Stomach smooth muscle (tissue), 2 donors: ENCODE results near the gene PSIP1.
"Not testable (repeated sequence)": the region's sequence is repeated elsewhere in the genome, so short reads cannot be mapped to it uniquely, and the experiment has no call there.

Experiments used
- H3K27ac ChIP-seq: one replicate; pipeline ENCODE4 v1.7.0; 2013; ENCODE audit warnings: mild to moderate bottlenecking, low read length, inconsistent platforms
- H3K27me3 ChIP-seq, 2 donors: one replicate each; pipeline ENCODE4 v1.7.0; 2013; ENCODE audit warnings: low read length in 2 of 2; ENCODE audit not compliant: insufficient read depth in 2 of 2, control insufficient read depth in 1 of 2
- H3K36me3 ChIP-seq, 2 donors: one replicate each; pipeline ENCODE4 v1.7.0; 2013; ENCODE audit warnings: low read length in 2 of 2; ENCODE audit not compliant: control insufficient read depth in 2 of 2, insufficient read depth in 2 of 2
- H3K4me1 ChIP-seq: one replicate; pipeline ENCODE4 v1.7.0; 2013; ENCODE audit warnings: low read length; ENCODE audit not compliant: control insufficient read depth, insufficient read depth
- H3K4me3 ChIP-seq, 2 donors: one replicate each; pipeline ENCODE4 v1.7.0; 2013; ENCODE audit warnings: low read length in 2 of 2
- H3K9ac ChIP-seq, 2 donors: one replicate each; pipeline ENCODE4 v1.7.0; 2013; ENCODE audit warnings: low read length in 2 of 2, mild to moderate bottlenecking in 1 of 2
- H3K9me3 ChIP-seq, 2 donors: one replicate each; pipeline ENCODE4 v1.7.0; 2013; ENCODE audit warnings: low read length in 2 of 2; ENCODE audit not compliant: control insufficient read depth in 2 of 2
- donor health status: healthy.
- donor health status: Pancreatic carcinoma.

Gene PSIP1

GRCh38 chr9:15433191-15433590 is 77.6 kb downstream of the PSIP1 start:
- H3K4me1 ChIP-seq = no peaks in the 10 kb centered on the region
- H3K27ac ChIP-seq = no peak overlapping the region
- H3K36me3 ChIP-seq = peaks cover 0 to 10% of the 10 kb centered on the region in 2 donors

GRCh38 chr9:15430920-15431844 is 79.6 kb downstream of the PSIP1 start:
- H3K9ac ChIP-seq = no peak overlapping the region
- peaks cover 1 to 12% of the 10 kb centered on the region in 2 donors for H3K36me3 ChIP-seq
- H3K9me3 ChIP-seq = no peaks in the 10 kb centered on the region
- no peak overlapping the region for H3K4me3 ChIP-seq
- no peaks in the 10 kb centered on the region for H3K4me1 ChIP-seq
- no peaks in the 10 kb centered on the region for H3K27me3 ChIP-seq
- H3K27ac ChIP-seq = no peak overlapping the region

More at GRCh38 chr9:15433191-15433590, 77.6 kb downstream of the PSIP1 start:
- Histone ChIP-seq H3K27me3 (no peaks in the 10 kb centered on the region), H3K9me3 (no peaks in the 10 kb centered on the region), H3K4me3 (no peak overlapping the region), H3K9ac (no peak overlapping the region)

DNA sequence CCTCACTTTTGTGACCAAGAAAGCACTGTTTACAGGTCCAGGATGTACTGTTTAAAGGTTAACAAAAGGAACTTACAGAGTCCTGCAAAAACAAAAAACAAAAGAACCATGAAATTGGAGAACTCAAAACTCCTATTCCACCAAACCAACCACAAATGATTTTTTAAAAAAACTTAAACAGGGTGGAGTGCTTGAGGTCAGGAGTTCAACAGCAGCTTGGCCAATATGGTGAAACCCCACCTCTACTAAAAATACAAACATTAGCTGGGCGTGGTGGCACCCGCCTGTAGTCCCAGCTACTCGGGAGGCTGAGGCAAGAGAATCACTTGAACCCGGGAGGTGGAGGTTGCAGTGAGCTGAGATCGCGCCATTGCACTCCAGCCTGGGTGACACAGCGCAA is 83.1 kb downstream of the PSIP1 start:
- H3K4me1 ChIP-seq, H3K4me3 ChIP-seq, H3K9ac ChIP-seq, H3K27ac ChIP-seq, H3K9me3 ChIP-seq, H3K27me3 ChIP-seq: not testable (repeated sequence)
- peaks cover 9 to 13% of the 10 kb centered on the region in 2 donors for H3K36me3 ChIP-seq

DNA sequence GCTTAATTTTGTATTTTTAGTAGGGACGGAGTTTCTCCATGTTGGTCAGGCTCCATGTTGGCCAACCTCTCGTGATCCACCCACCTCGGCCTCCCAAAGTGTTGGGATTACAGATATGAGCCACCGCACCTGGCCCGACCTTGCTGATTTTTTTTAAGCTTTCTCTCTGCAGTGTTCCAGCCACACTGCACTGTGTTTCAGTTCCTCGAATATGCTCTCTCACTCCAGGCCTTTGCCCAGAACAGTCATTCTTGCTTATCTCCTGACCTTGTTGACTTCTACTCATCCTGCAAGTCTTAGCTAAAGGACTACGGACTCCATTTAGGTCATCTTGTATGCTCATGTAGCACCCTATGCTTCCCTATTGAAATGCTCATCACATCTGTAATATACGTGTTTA is 84.8 kb downstream of the PSIP1 start:
- no peaks in the 10 kb centered on the region for H3K27me3 ChIP-seq
- no peaks in the 10 kb centered on the region for H3K9me3 ChIP-seq
- no peak overlapping the region for H3K9ac ChIP-seq
- peaks cover 9% of the 10 kb centered on the region for H3K4me1 ChIP-seq
- H3K4me3 ChIP-seq = no peak overlapping the region
- no peak overlapping the region for H3K27ac ChIP-seq
- peaks cover 9 to 13% of the 10 kb centered on the region in 2 donors for H3K36me3 ChIP-seq

DNA sequence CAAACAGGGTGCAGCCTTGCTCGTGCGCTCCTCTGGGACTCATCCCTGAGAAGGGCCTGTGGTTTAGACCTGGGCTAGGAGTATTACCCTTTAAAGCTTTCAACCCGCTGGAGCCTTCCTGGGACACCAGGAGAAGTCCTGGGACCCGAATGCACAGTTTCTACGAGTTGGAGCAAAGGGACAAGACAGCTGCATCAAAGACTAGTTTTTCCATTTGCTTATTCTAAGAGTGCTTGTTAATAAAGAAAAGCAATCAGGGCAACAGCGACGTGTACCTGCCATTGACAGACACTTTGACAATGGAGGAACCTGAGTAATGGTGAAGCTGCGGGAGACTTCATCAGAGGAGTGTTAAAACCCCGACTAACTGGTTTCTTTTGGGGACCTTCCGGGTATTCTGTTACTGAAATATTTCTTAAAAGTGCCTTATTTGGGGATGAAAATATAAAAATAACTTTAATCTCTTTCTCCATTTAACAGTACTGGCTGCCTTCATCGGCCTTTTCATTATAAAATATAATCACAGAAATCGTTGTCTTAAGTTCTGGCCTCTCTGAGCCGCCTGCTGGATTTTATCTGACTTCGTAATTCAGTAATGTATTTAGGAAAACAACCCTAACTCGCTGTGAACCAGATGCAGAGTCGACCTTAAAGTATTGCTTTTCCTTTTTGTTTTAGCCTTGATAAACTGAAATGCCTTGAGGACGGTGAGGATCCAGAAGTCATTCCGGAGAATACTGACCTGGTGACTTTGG is 87.4 kb downstream of the PSIP1 start:
- Histone ChIP-seq H3K9me3 (no peaks in the 10 kb centered on the region), H3K36me3 (peaks cover 9 to 13% of the 10 kb centered on the region in 2 donors), H3K9ac (peak overlapping the region; percentile 88 to 97), H3K4me1 (peaks cover 9% of the 10 kb centered on the region), H3K27me3 (no peaks in the 10 kb centered on the region), H3K27ac (no peak overlapping the region), H3K4me3 (peak overlapping the region; percentile 93 to 95)

GRCh38 chr9:15422372-15423230 is 88.2 kb downstream of the PSIP1 start, which contains the start of gene SNAPC3:
SNAPC3 (plus strand) TSS chr9:15422876; CDS start chr9:15422880, 4 bp downstream.
- Histone ChIP-seq H3K27me3 (no peaks in the 10 kb centered on the region), H3K9ac (peak within 1 kb of the TSS; percentile 96 to 97), H3K4me1 (peaks cover 9% of the 10 kb centered on the region), H3K36me3 (peaks cover 9 to 13% of the 10 kb centered on the region in 2 donors), H3K9me3 (no peaks in the 10 kb centered on the region), H3K27ac (peak within 1 kb of the TSS; percentile 88), H3K4me3 (peak within 1 kb of the TSS; percentile 93 to 95)

- H3K9ac ChIP-seq = peak overlapping the region; percentile 96 to 97
- peak overlapping the region; percentile 88 for H3K27ac ChIP-seq
- H3K9me3 ChIP-seq = no peaks in the 10 kb centered on the region
Measured at GRCh38 chr9:15421990-15422371, 88.8 kb downstream of the PSIP1 start.

GRCh38 chr9:15421532-15421931 is 89.2 kb downstream of the PSIP1 start:
- Histone ChIP-seq H3K27ac (peak overlapping the region; percentile 88), H3K27me3 (no peaks in the 10 kb centered on the region), H3K9ac (peak overlapping the region; percentile 96 to 97), H3K9me3 (no peaks in the 10 kb centered on the region), H3K4me3 (peak overlapping the region in 1 of 2 donors; percentile 93), H3K36me3 (peaks cover 9 to 13% of the 10 kb centered on the region in 2 donors), H3K4me1 (peaks cover 9% of the 10 kb centered on the region)

More at GRCh38 chr9:15421990-15422371, 88.8 kb downstream of the PSIP1 start:
- Histone ChIP-seq H3K4me3 (peak overlapping the region; percentile 93 to 95), H3K27me3 (no peaks in the 10 kb centered on the region), H3K36me3 (peaks cover 9 to 13% of the 10 kb centered on the region in 2 donors), H3K4me1 (peaks cover 9% of the 10 kb centered on the region)

GRCh38 chr9:15420796-15421195 is 90.0 kb downstream of the PSIP1 start:
- Histone ChIP-seq H3K27ac (no peak overlapping the region), H3K9me3 (no peaks in the 10 kb centered on the region), H3K4me3 (no peak overlapping the region), H3K36me3 (peaks cover 5 to 8% of the 10 kb centered on the region in 2 donors), H3K9ac (no peak overlapping the region), H3K27me3 (no peaks in the 10 kb centered on the region), H3K4me1 (peaks cover 9% of the 10 kb centered on the region)

GRCh38 chr9:15417626-15418025 is 93.1 kb downstream of the PSIP1 start:
- no peak overlapping the region for H3K4me3 ChIP-seq
- no peak overlapping the region for H3K9ac ChIP-seq
- H3K27me3 ChIP-seq = no peaks in the 10 kb centered on the region
- H3K36me3 ChIP-seq = no peaks in the 10 kb centered on the region
- no peak overlapping the region for H3K27ac ChIP-seq
- H3K4me1 ChIP-seq = peaks cover 6% of the 10 kb centered on the region
- no peaks in the 10 kb centered on the region for H3K9me3 ChIP-seq
